ENCODE measurements around the gene GSK3B. TPM values are rescaled to one million over a fixed set of nuclear protein-coding genes. Genes with fewer than 3 reads are reported as not detected.

GSK3B gene
- total and polyA plus RNA-seq, 2 donors from 2014 or later, result 6.4 to 52.1 TPM

- intact Hi-C loops (cut with DNase I), result no loop called here
- H3K9ac ChIP-seq (ENCODE audit: low read length in 3 of 3), result no peak overlapping the region
- no peaks in the 10 kb centered on the region for H3K4me1 ChIP-seq (ENCODE audit: control insufficient read depth in 2 of 3, insufficient read depth in 2 of 3, low read depth in 1 of 3, low read length in 3 of 3)
- no peaks in the 10 kb centered on the region for H3K36me3 ChIP-seq (ENCODE audit: control insufficient read depth in 2 of 3, insufficient read depth in 3 of 3, low read length in 3 of 3)
- H3K9me3 ChIP-seq (ENCODE audit: control insufficient read depth in 2 of 3, insufficient read depth in 1 of 3, low read length in 3 of 3), result no peaks in the 10 kb centered on the region
- no peaks in the 10 kb centered on the region for H3K27me3 ChIP-seq (ENCODE audit: control insufficient read depth, insufficient read depth, low read length)
- no peak for TF ChIP-seq CTCF (IDR thresholded peaks at IDR 0.05; ENCODE audit: borderline replicate concordance, extremely low read depth, insufficient read depth)
- FAIRE-seq (no peak), DNase-seq (no peak)
- no peak overlapping the region for H3K27ac ChIP-seq (ENCODE audit: low read depth in 2 of 2, low read length in 2 of 2)
- H3K4me3 ChIP-seq (ENCODE audit: low read length in 3 of 3), result no peak overlapping the region
Measured at GRCh38 chr3:119800844-119801243, 293.4 kb downstream of the GSK3B start.

GRCh38 chr3:119796785-119797184, 297.5 kb downstream of the GSK3B start:
- no peak for FAIRE-seq
- Histone ChIP-seq H3K9ac (ENCODE audit: low read length in 3 of 3) (no peak overlapping the region), H3K9me3 (ENCODE audit: control insufficient read depth in 2 of 3, insufficient read depth in 1 of 3, low read length in 3 of 3) (no peaks in the 10 kb centered on the region), H3K4me3 (ENCODE audit: low read length in 3 of 3) (no peak overlapping the region), H3K4me1 (ENCODE audit: control insufficient read depth in 2 of 3, insufficient read depth in 2 of 3, low read depth in 1 of 3, low read length in 3 of 3) (no peaks in the 10 kb centered on the region), H3K27me3 (ENCODE audit: control insufficient read depth, insufficient read depth, low read length) (no peaks in the 10 kb centered on the region), H3K36me3 (ENCODE audit: control insufficient read depth in 2 of 3, insufficient read depth in 3 of 3, low read length in 3 of 3) (no peaks in the 10 kb centered on the region), H3K27ac (ENCODE audit: low read depth in 2 of 2, low read length in 2 of 2) (no peak overlapping the region)
- DNase-seq, result no peak
- TF ChIP-seq CTCF (IDR thresholded peaks at IDR 0.05; ENCODE audit: borderline replicate concordance, extremely low read depth, insufficient read depth), result no peak
- intact Hi-C loops (cut with DNase I), result no loop called here

GRCh38 chr3:119796368-119796767, 297.9 kb downstream of the GSK3B start:
- DNase-seq (no peak), FAIRE-seq (no peak)
- no peaks in the 10 kb centered on the region for H3K4me1 ChIP-seq (ENCODE audit: control insufficient read depth in 2 of 3, insufficient read depth in 2 of 3, low read depth in 1 of 3, low read length in 3 of 3)
- H3K9me3 ChIP-seq (ENCODE audit: control insufficient read depth in 2 of 3, insufficient read depth in 1 of 3, low read length in 3 of 3), result no peaks in the 10 kb centered on the region
- no peak overlapping the region for H3K4me3 ChIP-seq (ENCODE audit: low read length in 3 of 3)
- no peak overlapping the region for H3K27ac ChIP-seq (ENCODE audit: low read depth in 2 of 2, low read length in 2 of 2)
- intact Hi-C loops (cut with DNase I), result no loop called here
- H3K27me3 ChIP-seq (ENCODE audit: control insufficient read depth, insufficient read depth, low read length), result no peaks in the 10 kb centered on the region
- H3K9ac ChIP-seq (ENCODE audit: low read length in 3 of 3), result no peak overlapping the region
- TF ChIP-seq CTCF (IDR thresholded peaks at IDR 0.05; ENCODE audit: borderline replicate concordance, extremely low read depth, insufficient read depth), result no peak
- H3K36me3 ChIP-seq (ENCODE audit: control insufficient read depth in 2 of 3, insufficient read depth in 3 of 3, low read length in 3 of 3), result no peaks in the 10 kb centered on the region

- H3K4me3 ChIP-seq (ENCODE audit: low read length in 3 of 3), result no peak overlapping the region
Measured at GRCh38 chr3:119795849-119796248, 298.4 kb downstream of the GSK3B start.

More at GRCh38 chr3:119795849-119796248, 298.4 kb downstream of the GSK3B start:
- no peak overlapping the region for H3K9ac ChIP-seq (ENCODE audit: low read length in 3 of 3)
- DNase-seq (no peak), FAIRE-seq (no peak)
- intact Hi-C loops (cut with DNase I), result no loop called here
- no peaks in the 10 kb centered on the region for H3K27me3 ChIP-seq (ENCODE audit: control insufficient read depth, insufficient read depth, low read length)
- TF ChIP-seq CTCF (IDR thresholded peaks at IDR 0.05; ENCODE audit: borderline replicate concordance, extremely low read depth, insufficient read depth), result no peak
- no peaks in the 10 kb centered on the region for H3K36me3 ChIP-seq (ENCODE audit: control insufficient read depth in 2 of 3, insufficient read depth in 3 of 3, low read length in 3 of 3)
- no peak overlapping the region for H3K27ac ChIP-seq (ENCODE audit: low read depth in 2 of 2, low read length in 2 of 2)
- H3K4me1 ChIP-seq (ENCODE audit: control insufficient read depth in 2 of 3, insufficient read depth in 2 of 3, low read depth in 1 of 3, low read length in 3 of 3), result no peaks in the 10 kb centered on the region
- H3K9me3 ChIP-seq (ENCODE audit: control insufficient read depth in 2 of 3, insufficient read depth in 1 of 3, low read length in 3 of 3), result no peaks in the 10 kb centered on the region

Data from kidney (tissue), 14 donors.